HepG2 (cell line): ENCODE measurements around the gene PDK2. TPM values are rescaled to one million over a fixed set of nuclear protein-coding genes. Genes with fewer than 3 reads are reported as not detected.

Source experiments
- BHLHE40 ChIP-seq: IDR thresholded peaks from 2 replicates; pipeline ENCODE4 v1.6.1; 2011; ENCODE audit warnings: low read length, improper control_type of control experiment
- BRD4 ChIP-seq: sonication (generic); formaldehyde crosslinking; IDR thresholded peaks from 2 replicates; pipeline ENCODE4 v1.4.0; 2020; ENCODE audit warnings: missing genetic modification reagents
- CSRNP1 ChIP-seq: sonication (generic); formaldehyde crosslinking; IDR thresholded peaks from 2 replicates; pipeline ENCODE4 v1.8.1; 2023; ENCODE audit warnings: mild to moderate bottlenecking, missing genetic modification reagents
- HNF4G ChIP-seq, 2 experiments: sonication (generic) in 1 of 2; formaldehyde crosslinking in 1 of 2; IDR thresholded peaks; 2 replicates each; pipeline versions ENCODE4 v1.4.0 to v1.6.1; 2011 to 2020; ENCODE audit warnings: borderline replicate concordance in 2 of 2, low read depth in 2 of 2, mild to moderate bottlenecking in 2 of 2, low read length in 1 of 2, missing genetic modification reagents in 1 of 2, moderate library complexity in 1 of 2
- IRX3 ChIP-seq: sonication (generic); formaldehyde crosslinking; IDR thresholded peaks from 2 replicates; pipeline ENCODE4 v1.8.1; 2023; ENCODE audit warnings: mild to moderate bottlenecking, low read depth, missing genetic modification reagents, borderline replicate concordance
- KLF13 ChIP-seq: sonication (generic); formaldehyde crosslinking; IDR thresholded peaks from 2 replicates; pipeline ENCODE4 v1.4.0; 2020; ENCODE audit warnings: mild to moderate bottlenecking, missing genetic modification reagents
- MTA1 ChIP-seq: sonication (generic); formaldehyde crosslinking; IDR thresholded peaks from 2 replicates; pipeline ENCODE4 v1.4.0; 2020; ENCODE audit warnings: missing genetic modification reagents, mild to moderate bottlenecking, borderline replicate concordance
- MTF2 ChIP-seq: sonication (generic); formaldehyde crosslinking; IDR thresholded peaks from 2 replicates; pipeline ENCODE4 v1.5.0; 2020; ENCODE audit warnings: missing genetic modification reagents, borderline replicate concordance
- NCOA2 ChIP-seq: sonication (generic); formaldehyde crosslinking; IDR thresholded peaks from 2 replicates; pipeline ENCODE4 v1.8.0; 2022; ENCODE audit warnings: inconsistent platforms
- NFATC3 ChIP-seq: sonication (generic); formaldehyde crosslinking; IDR thresholded peaks from 2 replicates; pipeline ENCODE4 v1.5.1; 2020; ENCODE audit warnings: mild to moderate bottlenecking, missing genetic modification reagents
- NFE2L2 ChIP-seq: fragments of 150-350 bp; IDR thresholded peaks from 2 replicates; pipeline ENCODE4 v1.6.1; 2014; ENCODE audit warnings: low read length
- PTBP1 ChIP-seq: fragments of 200-400 bp; formaldehyde crosslinking; IDR thresholded peaks from 2 replicates; pipeline ENCODE4 v1.6.1; 2018; ENCODE audit warnings: low read length, low read depth; ENCODE audit not compliant: poor library complexity, severe bottlenecking
- RARG ChIP-seq: sonication (generic); formaldehyde crosslinking; IDR thresholded peaks from 2 replicates; pipeline ENCODE4 v1.4.0; 2020; ENCODE audit warnings: low read depth, mild to moderate bottlenecking, missing genetic modification reagents
- TAF15 ChIP-seq: fragments of 200-400 bp; formaldehyde crosslinking; IDR thresholded peaks from one replicate; pipeline ENCODE4 v1.6.1; 2018; ENCODE audit warnings: mild to moderate bottlenecking, low read depth, low read length; ENCODE audit not compliant: poor library complexity, severe bottlenecking
- ZFP62 ChIP-seq: sonication (generic); formaldehyde crosslinking; IDR thresholded peaks from 2 replicates; pipeline ENCODE4 v1.4.0; 2020; ENCODE audit warnings: missing genetic modification reagents
- ZNF383 ChIP-seq: sonication (generic); formaldehyde crosslinking; IDR thresholded peaks from 2 replicates; pipeline ENCODE4 v1.4.0; 2020; ENCODE audit warnings: missing genetic modification reagents, mild to moderate bottlenecking, borderline replicate concordance
- ZNF546 ChIP-seq: sonication (generic); formaldehyde crosslinking; conservative IDR thresholded peaks from 2 replicates; pipeline ENCODE4 v1.8.1; 2023; ENCODE audit warnings: mild to moderate bottlenecking, missing genetic modification reagents
- ZNF850 ChIP-seq: sonication (generic); formaldehyde crosslinking; conservative IDR thresholded peaks from 2 replicates; pipeline ENCODE4 v1.9.0; 2021; ENCODE audit warnings: mild to moderate bottlenecking, missing genetic modification reagents
- ZNF878 ChIP-seq: sonication (generic); formaldehyde crosslinking; IDR thresholded peaks from 2 replicates; pipeline ENCODE4 v1.8.1; 2023; ENCODE audit warnings: mild to moderate bottlenecking, missing genetic modification reagents, moderate library complexity
- ZSCAN21 ChIP-seq: sonication (generic); formaldehyde crosslinking; IDR thresholded peaks from 2 replicates; pipeline ENCODE4 v1.8.0; 2022; ENCODE audit warnings: mild to moderate bottlenecking, missing genetic modification reagents, moderate library complexity, borderline replicate concordance
- ZSCAN31 ChIP-seq: sonication (generic); formaldehyde crosslinking; IDR thresholded peaks from 2 replicates; pipeline ENCODE4 v1.5.0; 2020; ENCODE audit warnings: low read depth, mild to moderate bottlenecking, missing genetic modification reagents
- polyA plus RNA-seq, 8 experiments: library from polyadenylated mRNA; depleted of rRNA in 3 of 8; stranded (reverse) in 7 of 8; unstranded in 1 of 8; fragments of >200 nt; fragmentation: Illumina TruSeq in 4 of 8; extraction: Trizol in 4 of 8; gene quantifications; 2 replicates each; pipeline versions ENCODE4 v1.2.1 to v1.2.3, GENCODE V29; 2011 to 2016; ENCODE audit warnings: low read depth in 4 of 8, missing spikeins in 1 of 8, mixed read lengths in 1 of 8; ENCODE audit not compliant: insufficient read depth in 1 of 8
- total RNA-seq, 5 experiments: library from RNA; depleted of rRNA; stranded (reverse); fragments of >200 nt; fragmentation: Illumina TruSeq; extraction: Trizol; gene quantifications; 2 replicates each; pipeline ENCODE4 v1.2.3, GENCODE V29; 2016; ENCODE audit warnings: low read depth in 1 of 5
- TF ChIP-seq, protein P1 (sequence below): sonication (generic); formaldehyde crosslinking; IDR thresholded peaks from 2 replicates; pipeline ENCODE4 v1.4.0; 2020; ENCODE audit warnings: low read depth, missing genetic modification reagents
- TF ChIP-seq, protein P2 (sequence below): IDR thresholded peaks from 2 replicates; pipeline ENCODE4 v1.6.1; 2016; ENCODE audit warnings: low read depth, borderline replicate concordance

PDK2 gene
- total and polyA plus RNA-seq, 2 of the 13 experiments (the other 11 are each of a cell fraction or from before 2014, with no cell fraction given), result 18.5 to 59.7 TPM

DNA sequence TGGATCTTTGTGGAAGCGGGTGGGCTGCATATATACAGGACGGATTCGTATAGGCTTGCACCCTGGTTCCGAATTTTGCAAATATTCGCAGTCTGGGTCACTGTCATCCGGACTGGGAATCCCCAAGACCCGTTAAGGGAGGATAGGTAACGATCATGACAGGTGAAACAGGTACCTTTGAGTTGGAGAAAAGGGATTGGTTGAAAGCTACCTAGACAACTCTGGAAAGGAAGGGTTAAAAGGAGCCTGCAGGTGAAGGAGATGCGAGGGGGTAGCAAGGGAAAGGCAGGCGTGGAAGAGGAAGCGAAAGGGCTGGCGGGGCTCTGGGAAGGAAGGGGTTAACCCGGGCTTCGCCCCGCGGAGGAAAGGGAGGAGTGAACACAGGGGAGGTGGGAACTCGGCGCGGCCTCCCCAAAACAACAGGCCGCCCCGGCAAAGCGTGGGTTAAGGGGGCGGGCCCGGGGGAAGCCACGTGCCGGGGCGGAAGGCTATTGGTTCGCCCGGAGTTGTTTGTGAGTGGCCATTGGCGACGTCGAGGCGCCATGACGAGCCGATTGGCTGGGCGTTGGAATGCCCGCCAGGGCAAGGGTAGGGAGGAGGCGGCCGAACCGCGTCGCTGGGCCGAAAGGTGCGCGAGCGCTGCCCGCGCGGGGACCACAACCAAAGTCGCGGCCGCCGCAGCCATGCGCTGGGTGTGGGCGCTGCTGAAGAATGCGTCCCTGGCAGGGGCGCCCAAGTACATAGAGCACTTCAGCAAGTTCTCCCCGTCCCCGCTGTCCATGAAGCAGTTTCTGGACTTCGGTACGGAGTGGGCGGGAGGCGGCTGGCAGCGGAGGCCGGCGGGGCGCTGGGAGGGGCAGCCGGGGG lies at the start of gene PDK2 (continued):
- TF ChIP-seq, protein P1, sequence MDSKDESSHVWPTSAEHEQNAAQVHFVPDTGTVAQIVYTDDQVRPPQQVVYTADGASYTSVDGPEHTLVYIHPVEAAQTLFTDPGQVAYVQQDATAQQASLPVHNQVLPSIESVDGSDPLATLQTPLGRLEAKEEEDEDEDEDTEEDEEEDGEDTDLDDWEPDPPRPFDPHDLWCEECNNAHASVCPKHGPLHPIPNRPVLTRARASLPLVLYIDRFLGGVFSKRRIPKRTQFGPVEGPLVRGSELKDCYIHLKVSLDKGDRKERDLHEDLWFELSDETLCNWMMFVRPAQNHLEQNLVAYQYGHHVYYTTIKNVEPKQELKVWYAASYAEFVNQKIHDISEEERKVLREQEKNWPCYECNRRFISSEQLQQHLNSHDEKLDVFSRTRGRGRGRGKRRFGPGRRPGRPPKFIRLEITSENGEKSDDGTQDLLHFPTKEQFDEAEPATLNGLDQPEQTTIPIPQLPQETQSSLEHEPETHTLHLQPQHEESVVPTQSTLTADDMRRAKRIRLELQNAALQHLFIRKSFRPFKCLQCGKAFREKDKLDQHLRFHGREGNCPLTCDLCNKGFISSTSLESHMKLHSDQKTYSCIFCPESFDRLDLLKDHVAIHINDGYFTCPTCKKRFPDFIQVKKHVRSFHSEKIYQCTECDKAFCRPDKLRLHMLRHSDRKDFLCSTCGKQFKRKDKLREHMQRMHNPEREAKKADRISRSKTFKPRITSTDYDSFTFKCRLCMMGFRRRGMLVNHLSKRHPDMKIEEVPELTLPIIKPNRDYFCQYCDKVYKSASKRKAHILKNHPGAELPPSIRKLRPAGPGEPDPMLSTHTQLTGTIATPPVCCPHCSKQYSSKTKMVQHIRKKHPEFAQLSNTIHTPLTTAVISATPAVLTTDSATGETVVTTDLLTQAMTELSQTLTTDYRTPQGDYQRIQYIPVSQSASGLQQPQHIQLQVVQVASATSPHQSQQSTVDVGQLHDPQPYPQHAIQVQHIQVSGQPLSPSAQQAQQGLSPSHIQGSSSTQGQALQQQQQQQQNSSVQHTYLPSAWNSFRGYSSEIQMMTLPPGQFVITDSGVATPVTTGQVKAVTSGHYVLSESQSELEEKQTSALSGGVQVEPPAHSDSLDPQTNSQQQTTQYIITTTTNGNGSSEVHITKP (CRISPR knock-in tag), result peak; percentile 97
- TF ChIP-seq NFATC3 (no peak), KLF13 (CRISPR knock-in tag) (no peak; the same call in 1 of the 2 replicates), ZNF546 (CRISPR knock-in tag) (0 out of 2 replicates have a peak, but pooled peaks have one; percentile 33), ZNF878 (CRISPR knock-in tag) (no peak; the same call in 1 of the 2 replicates), RARG (CRISPR knock-in tag) (no peak), NCOA2 (peak; percentile 62; the same call in 1 of the 2 replicates), ZFP62 (CRISPR knock-in tag) (0 out of 2 replicates have a peak, but pooled peaks have one; percentile 17), ZNF383 (CRISPR knock-in tag) (0 out of 2 replicates have a peak, but pooled peaks have one; percentile 44), IRX3 (CRISPR knock-in tag) (0 out of 2 replicates have a peak, but pooled peaks have one; percentile 34), HNF4G (IDR thresholded peaks at IDR 0.05; ENCODE audit: borderline replicate concordance, low read depth, low read length) (no peak; the same call in 1 of the 2 replicates), HNF4G (CRISPR knock-in tag; IDR thresholded peaks at IDR 0.05; ENCODE audit: borderline replicate concordance, low read depth) (0 out of 2 replicates have a peak, but pooled peaks have one; percentile 34), PTBP1 (no peak), CSRNP1 (peak; percentile 80), TAF15 (peak; percentile 53), MTA1 (CRISPR knock-in tag) (peak; percentile 86; the same call in 1 of the 2 replicates), ZSCAN21 (CRISPR knock-in tag) (peak; percentile 67), ZSCAN31 (CRISPR knock-in tag) (peak; percentile 47), BHLHE40 (peak; percentile 90), MTF2 (CRISPR knock-in tag) (peak; percentile 91; the same call in 1 of the 2 replicates), NFE2L2 (no peak), ZNF850 (CRISPR knock-in tag) (no peak), BRD4 (CRISPR knock-in tag) (peak; percentile 65; the same call in 1 of the 2 replicates)
- TF ChIP-seq, protein P2, sequence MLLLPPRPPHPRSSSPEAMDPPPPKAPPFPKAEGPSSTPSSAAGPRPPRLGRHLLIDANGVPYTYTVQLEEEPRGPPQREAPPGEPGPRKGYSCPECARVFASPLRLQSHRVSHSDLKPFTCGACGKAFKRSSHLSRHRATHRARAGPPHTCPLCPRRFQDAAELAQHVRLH (CRISPR knock-in tag), result peak; percentile 90; the same call in 1 of the 2 replicates
